Osteoblast (primary cell): ENCODE measurements around the gene GRAP. TPM values are rescaled to one million over a fixed set of nuclear protein-coding genes. Genes with fewer than 3 reads are reported as not detected.

ENCODE experiments used
- DNase-seq: peaks from one replicate; pipeline ENCODE4 v3.0.0; 2011; ENCODE audit warnings: low spot score, mixed read lengths; ENCODE audit not compliant: insufficient read length; ENCODE audit errors: missing footprints
- H2AFZ ChIP-seq: 2 replicates; pipeline ENCODE4 v1.6.0; 2011; ENCODE audit warnings: mild to moderate bottlenecking, low read length
- H3K27ac ChIP-seq: 2 replicates; pipeline ENCODE4 v1.5.1; 2011; ENCODE audit warnings: mild to moderate bottlenecking, low read depth, low read length, moderate library complexity
- H3K27me3 ChIP-seq: 2 replicates; pipeline ENCODE4 v1.6.0; 2012; ENCODE audit warnings: mild to moderate bottlenecking, control low read depth, inconsistent platforms, low read length, moderate library complexity; ENCODE audit not compliant: insufficient read depth
- H3K36me3 ChIP-seq: 2 replicates; pipeline ENCODE4 v1.5.1; 2011; ENCODE audit warnings: mild to moderate bottlenecking, low read length, control low read depth, moderate library complexity; ENCODE audit not compliant: insufficient read depth
- H3K4me1 ChIP-seq: 2 replicates; pipeline ENCODE4 v1.5.1; 2011; ENCODE audit warnings: mild to moderate bottlenecking, low read length, control low read depth, moderate library complexity; ENCODE audit not compliant: insufficient read depth
- H3K4me2 ChIP-seq: 2 replicates; pipeline ENCODE4 v1.6.0; 2011; ENCODE audit warnings: mild to moderate bottlenecking, low read length; ENCODE audit not compliant: insufficient read depth
- H3K4me3 ChIP-seq: fragments of 200-600 bp; sonication (generic); 3 replicates; pipeline ENCODE4 v1.5.1; 2012; ENCODE audit warnings: mild to moderate bottlenecking, low read length, inconsistent platforms; ENCODE audit not compliant: insufficient read depth
- H3K79me2 ChIP-seq: 2 replicates; pipeline ENCODE4 v1.6.0; 2012; ENCODE audit warnings: mild to moderate bottlenecking, low read length, control low read depth, inconsistent platforms; ENCODE audit not compliant: insufficient read depth
- H3K9me3 ChIP-seq: 2 replicates; pipeline ENCODE4 v1.5.1; 2011; ENCODE audit warnings: low read depth, low read length, control low read depth
- H4K20me1 ChIP-seq: 2 replicates; pipeline ENCODE4 v1.6.0; 2012; ENCODE audit warnings: mild to moderate bottlenecking, low read length, control low read depth; ENCODE audit not compliant: insufficient read depth
- CTCF ChIP-seq: IDR thresholded peaks from 2 replicates; pipeline ENCODE4 v1.5.1; 2011; ENCODE audit warnings: mild to moderate bottlenecking, low read depth, low read length, moderate library complexity; ENCODE audit errors: extremely low read depth
- total RNA-seq: library from RNA; depleted of rRNA; stranded (reverse); fragments of >200 nt; gene quantifications from 2 replicates; pipeline ENCODE4 v1.2.3, GENCODE V29; 2012

Gene GRAP
- total RNA-seq, 1 donor = not detected

GRCh38 chr17:19000531-19001325, 46.0 kb downstream of the GRAP start:
- peak; percentile 98 for DNase-seq
- H3K4me1 ChIP-seq = peaks cover 36% of the 10 kb centered on the region
- H3K4me2 ChIP-seq = peak overlapping the region; percentile 40
- peaks cover 24% of the 10 kb centered on the region for H3K36me3 ChIP-seq
- H4K20me1 ChIP-seq = peaks cover 43% of the 10 kb centered on the region
- H3K27ac ChIP-seq = peak overlapping the region; percentile 72
- no peaks in the 10 kb centered on the region for H3K9me3 ChIP-seq
- H2AFZ ChIP-seq = no peak overlapping the region
- no peak for TF ChIP-seq CTCF
- peak overlapping the region; percentile 23 for H3K4me3 ChIP-seq
- peaks cover 79% of the 10 kb centered on the region for H3K79me2 ChIP-seq
- no peaks in the 10 kb centered on the region for H3K27me3 ChIP-seq

GRCh38 chr17:18999911-19000310, 46.8 kb downstream of the GRAP start:
- Histone ChIP-seq H3K4me3 (no peak overlapping the region), H4K20me1 (peaks cover 43% of the 10 kb centered on the region), H3K4me2 (no peak overlapping the region), H3K27me3 (no peaks in the 10 kb centered on the region), H3K79me2 (peaks cover 86% of the 10 kb centered on the region), H3K36me3 (peaks cover 29% of the 10 kb centered on the region), H3K27ac (peak overlapping the region; percentile 72), H3K4me1 (peaks cover 36% of the 10 kb centered on the region), H2AFZ (no peak overlapping the region), H3K9me3 (no peaks in the 10 kb centered on the region)
- TF ChIP-seq CTCF = no peak
- no peak for DNase-seq

GRCh38 chr17:18999394-18999793, 47.4 kb downstream of the GRAP start:
- Histone ChIP-seq H4K20me1 (peaks cover 43% of the 10 kb centered on the region), H3K79me2 (peaks cover 92% of the 10 kb centered on the region)

More at GRCh38 chr17:18999394-18999793, 47.4 kb downstream of the GRAP start:
- Histone ChIP-seq H3K36me3 (peaks cover 29% of the 10 kb centered on the region), H3K4me3 (no peak overlapping the region), H3K4me2 (no peak overlapping the region), H3K9me3 (no peaks in the 10 kb centered on the region), H3K27ac (no peak overlapping the region), H3K27me3 (no peaks in the 10 kb centered on the region), H3K4me1 (peaks cover 36% of the 10 kb centered on the region), H2AFZ (no peak overlapping the region)
- DNase-seq = no peak
- no peak for TF ChIP-seq CTCF
